ENCODE data around the gene PLCG1.

PLCG1 gene

DNA sequence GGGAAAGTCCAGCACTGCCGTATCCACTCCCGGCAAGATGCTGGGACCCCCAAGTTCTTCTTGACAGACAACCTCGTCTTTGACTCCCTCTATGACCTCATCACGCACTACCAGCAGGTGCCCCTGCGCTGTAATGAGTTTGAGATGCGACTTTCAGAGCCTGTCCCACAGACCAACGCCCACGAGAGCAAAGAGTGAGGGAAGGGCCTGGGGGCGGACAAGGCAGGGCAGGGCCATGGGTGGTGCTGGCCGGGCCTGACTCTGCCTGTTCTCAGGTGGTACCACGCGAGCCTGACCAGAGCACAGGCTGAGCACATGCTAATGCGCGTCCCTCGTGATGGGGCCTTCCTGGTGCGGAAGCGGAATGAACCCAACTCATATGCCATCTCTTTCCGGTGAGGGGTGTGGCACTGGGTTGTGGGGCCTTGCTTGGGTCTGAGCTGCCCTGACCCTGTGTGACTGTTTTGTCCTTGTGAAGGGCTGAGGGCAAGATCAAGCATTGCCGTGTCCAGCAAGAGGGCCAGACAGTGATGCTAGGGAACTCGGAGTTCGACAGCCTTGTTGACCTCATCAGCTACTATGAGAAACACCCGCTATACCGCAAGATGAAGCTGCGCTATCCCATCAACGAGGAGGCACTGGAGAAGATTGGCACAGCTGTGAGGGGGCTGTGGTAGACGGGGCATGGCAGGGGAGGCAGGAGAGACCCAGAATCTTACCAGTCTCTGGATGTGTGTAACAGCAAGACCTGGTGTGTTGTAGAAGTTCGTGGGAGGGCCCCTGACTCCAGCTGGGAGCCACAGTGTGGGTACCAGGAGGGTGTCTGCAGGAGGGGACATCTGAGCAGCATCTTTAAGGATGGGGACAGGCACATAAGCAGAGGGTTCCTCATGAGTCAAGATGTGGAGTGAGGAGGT lies 29.1 kb downstream of the PLCG1 start:
- Histone ChIP-seq H3K27ac (ENCODE audit: low read depth, low read length) (no peak overlapping the region), H3K27me3 (ENCODE audit: low read length) (no peaks in the 10 kb centered on the region), H4K20me1 (ENCODE audit: low read depth, low read length) (no peaks in the 10 kb centered on the region), H2AFZ (ENCODE audit: low read depth, low read length, severe bottlenecking) (no peak overlapping the region), H3K79me2 (ENCODE audit: insufficient read depth, low read length) (no peaks in the 10 kb centered on the region), H3K4me3 (ENCODE audit: insufficient read depth, low read length, poor library complexity, severe bottlenecking) (no peak overlapping the region), H3F3A (ENCODE audit: insufficient read depth) (no peaks in the 10 kb centered on the region), H3K4me2 (ENCODE audit: low read depth, low read length, poor library complexity, severe bottlenecking) (no peak overlapping the region), H3K9me3 (ENCODE audit: insufficient read depth, low read length) (no peaks in the 10 kb centered on the region), H3K9me2 (replicated peaks; ENCODE audit: insufficient read depth, low read length) (no peaks in the 10 kb centered on the region), H3K36me3 (ENCODE audit: low read length) (no peaks in the 10 kb centered on the region), H3K9ac (ENCODE audit: low read length) (no peak overlapping the region)
- TF ChIP-seq, protein P1, sequence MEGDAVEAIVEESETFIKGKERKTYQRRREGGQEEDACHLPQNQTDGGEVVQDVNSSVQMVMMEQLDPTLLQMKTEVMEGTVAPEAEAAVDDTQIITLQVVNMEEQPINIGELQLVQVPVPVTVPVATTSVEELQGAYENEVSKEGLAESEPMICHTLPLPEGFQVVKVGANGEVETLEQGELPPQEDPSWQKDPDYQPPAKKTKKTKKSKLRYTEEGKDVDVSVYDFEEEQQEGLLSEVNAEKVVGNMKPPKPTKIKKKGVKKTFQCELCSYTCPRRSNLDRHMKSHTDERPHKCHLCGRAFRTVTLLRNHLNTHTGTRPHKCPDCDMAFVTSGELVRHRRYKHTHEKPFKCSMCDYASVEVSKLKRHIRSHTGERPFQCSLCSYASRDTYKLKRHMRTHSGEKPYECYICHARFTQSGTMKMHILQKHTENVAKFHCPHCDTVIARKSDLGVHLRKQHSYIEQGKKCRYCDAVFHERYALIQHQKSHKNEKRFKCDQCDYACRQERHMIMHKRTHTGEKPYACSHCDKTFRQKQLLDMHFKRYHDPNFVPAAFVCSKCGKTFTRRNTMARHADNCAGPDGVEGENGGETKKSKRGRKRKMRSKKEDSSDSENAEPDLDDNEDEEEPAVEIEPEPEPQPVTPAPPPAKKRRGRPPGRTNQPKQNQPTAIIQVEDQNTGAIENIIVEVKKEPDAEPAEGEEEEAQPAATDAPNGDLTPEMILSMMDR (IDR thresholded peaks at IDR 0.05; ENCODE audit: insufficient read depth, low read length, poor library complexity, severe bottlenecking): no peak
- no peak for TF ChIP-seq EZH2phosphoT487 (conservative IDR thresholded peaks at IDR 0.05; ENCODE audit: low read length)

DNA sequence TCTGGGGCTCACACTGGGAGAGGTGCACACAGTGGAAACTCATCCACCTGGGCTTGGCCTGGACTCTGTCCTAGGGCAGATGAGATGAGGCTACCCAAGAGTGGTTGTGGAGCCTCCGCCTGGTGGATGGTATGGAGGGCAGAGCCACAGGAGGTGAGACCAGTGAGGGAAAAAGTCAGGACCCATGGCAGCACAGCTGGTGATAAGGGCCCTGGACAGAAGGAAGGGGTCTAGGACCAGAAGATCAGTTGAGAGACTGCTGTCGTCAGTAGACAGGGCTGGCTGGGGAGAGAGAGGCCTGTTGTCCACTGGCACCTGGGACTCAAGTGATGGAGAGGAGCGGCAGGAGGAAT lies 29.8 kb downstream of the PLCG1 start:
- no peak overlapping the region for H3K4me3 ChIP-seq (ENCODE audit: insufficient read depth, low read length, poor library complexity, severe bottlenecking)
- no peaks in the 10 kb centered on the region for H4K20me1 ChIP-seq (ENCODE audit: low read depth, low read length)
- H3K36me3 ChIP-seq (ENCODE audit: low read length): no peaks in the 10 kb centered on the region
- H3K27me3 ChIP-seq (ENCODE audit: low read length): no peaks in the 10 kb centered on the region
- no peaks in the 10 kb centered on the region for H3K9me3 ChIP-seq (ENCODE audit: insufficient read depth, low read length)
- no peak overlapping the region for H2AFZ ChIP-seq (ENCODE audit: low read depth, low read length, severe bottlenecking)
- no peaks in the 10 kb centered on the region for H3F3A ChIP-seq (ENCODE audit: insufficient read depth)
- no peaks in the 10 kb centered on the region for H3K9me2 ChIP-seq (replicated peaks; ENCODE audit: insufficient read depth, low read length)
- no peak overlapping the region for H3K27ac ChIP-seq (ENCODE audit: low read depth, low read length)
- H3K9ac ChIP-seq (ENCODE audit: low read length): no peak overlapping the region
- no peaks in the 10 kb centered on the region for H3K79me2 ChIP-seq (ENCODE audit: insufficient read depth, low read length)
- no peak for TF ChIP-seq EZH2phosphoT487 (conservative IDR thresholded peaks at IDR 0.05; ENCODE audit: low read length)
- H3K4me2 ChIP-seq (ENCODE audit: low read depth, low read length, poor library complexity, severe bottlenecking): no peak overlapping the region

DNA sequence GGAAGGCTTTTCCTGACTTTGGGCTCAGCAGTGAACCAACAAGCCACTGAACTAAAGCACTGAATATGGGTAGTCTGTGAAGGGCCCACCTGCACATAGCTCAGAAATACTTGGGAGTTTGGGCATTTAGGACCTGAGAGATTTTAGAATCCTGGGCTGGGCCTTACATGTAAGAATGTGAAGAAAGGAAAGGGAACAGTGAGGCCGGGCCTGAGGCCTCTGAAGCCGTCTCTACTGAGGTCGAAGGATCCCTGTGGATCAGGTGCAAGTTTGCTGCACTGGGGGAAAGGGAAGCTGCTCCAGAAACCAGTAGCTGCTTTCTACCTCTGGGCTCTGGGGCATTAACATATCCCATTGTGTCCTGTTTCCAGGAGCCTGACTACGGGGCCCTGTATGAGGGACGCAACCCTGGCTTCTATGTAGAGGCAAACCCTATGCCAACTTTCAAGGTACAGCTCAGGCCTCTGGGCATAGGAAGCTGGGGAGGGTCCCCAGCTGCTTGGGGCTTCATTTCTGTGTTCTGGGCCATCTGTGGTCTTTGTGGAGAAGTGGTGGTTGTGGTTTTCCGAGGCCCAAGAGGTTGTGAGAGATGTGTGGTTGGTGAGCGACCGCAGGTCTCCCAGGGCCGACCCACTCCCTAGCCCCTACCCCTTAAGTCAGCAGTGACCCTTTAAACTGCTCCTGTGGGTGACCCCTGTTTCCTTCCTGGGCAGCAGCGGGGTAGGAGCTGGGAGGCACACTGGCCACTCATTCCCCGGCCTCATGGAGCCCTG lies 30.3 kb downstream of the PLCG1 start:
- Histone ChIP-seq H3K9me2 (replicated peaks; ENCODE audit: insufficient read depth, low read length) (no peaks in the 10 kb centered on the region), H3F3A (ENCODE audit: insufficient read depth) (no peaks in the 10 kb centered on the region), H3K4me3 (ENCODE audit: insufficient read depth, low read length, poor library complexity, severe bottlenecking) (no peak overlapping the region), H3K36me3 (ENCODE audit: low read length) (no peaks in the 10 kb centered on the region), H3K9me3 (ENCODE audit: insufficient read depth, low read length) (no peaks in the 10 kb centered on the region), H2AFZ (ENCODE audit: low read depth, low read length, severe bottlenecking) (no peak overlapping the region), H3K9ac (ENCODE audit: low read length) (no peak overlapping the region), H3K4me2 (ENCODE audit: low read depth, low read length, poor library complexity, severe bottlenecking) (no peak overlapping the region), H3K79me2 (ENCODE audit: insufficient read depth, low read length) (no peaks in the 10 kb centered on the region), H4K20me1 (ENCODE audit: low read depth, low read length) (no peaks in the 10 kb centered on the region), H3K27me3 (ENCODE audit: low read length) (no peaks in the 10 kb centered on the region), H3K27ac (ENCODE audit: low read depth, low read length) (no peak overlapping the region)
- TF ChIP-seq EZH2phosphoT487 (conservative IDR thresholded peaks at IDR 0.05; ENCODE audit: low read length): no peak
- TF ChIP-seq, protein P1 (IDR thresholded peaks at IDR 0.05; ENCODE audit: insufficient read depth, low read length, poor library complexity, severe bottlenecking): no peak

All from SU-DHL-6 (cell line).